K562 (cell line): ENCODE results near the gene IL17REL. TPM values are rescaled to one million over a fixed set of nuclear protein-coding genes. Genes with fewer than 3 reads are reported as not detected.

ENCODE experiments used
- CTBP1 ChIP-seq: fragments of 450-650 bp; IDR thresholded peaks from 2 replicates; pipeline ENCODE4 v1.6.1; 2016; ENCODE audit warnings: borderline replicate concordance
- HMGN3 ChIP-seq: IDR thresholded peaks from 2 replicates; pipeline ENCODE4 v1.6.1; 2011; ENCODE audit warnings: borderline replicate concordance, low read depth, mild to moderate bottlenecking, mixed read lengths, low read length; ENCODE audit not compliant: insufficient read length; ENCODE audit errors: extremely low read depth
- HMGXB4 ChIP-seq: sonication (generic); formaldehyde crosslinking; IDR thresholded peaks from 2 replicates; pipeline ENCODE4 v1.8.1; 2023; ENCODE audit warnings: mild to moderate bottlenecking, missing genetic modification reagents
- L3MBTL2 ChIP-seq: fragments of 450-650 bp; IDR thresholded peaks from 2 replicates; pipeline ENCODE4 v1.6.1; 2016; ENCODE audit warnings: mild to moderate bottlenecking, moderate library complexity
- LEF1 ChIP-seq: fragments of 450-650 bp; IDR thresholded peaks from 2 replicates; pipeline ENCODE4 v1.6.1; 2016; ENCODE audit warnings: mild to moderate bottlenecking
- MAFF ChIP-seq: IDR thresholded peaks from 2 replicates; pipeline ENCODE4 v1.6.1; 2012; ENCODE audit warnings: low read length, improper control_type of control experiment
- MCM3 ChIP-seq: fragments of 450-650 bp; IDR thresholded peaks from 2 replicates; pipeline ENCODE4 v1.6.1; 2016
- PRPF4 ChIP-seq: fragments of 200-400 bp; formaldehyde crosslinking; IDR thresholded peaks from one replicate; pipeline ENCODE4 v1.6.1; 2017; ENCODE audit warnings: low read length, low read depth, mild to moderate bottlenecking; ENCODE audit not compliant: insufficient read depth, poor library complexity, severe bottlenecking
- RFX5 ChIP-seq: IDR thresholded peaks from 2 replicates; pipeline ENCODE4 v1.6.1; 2011; ENCODE audit warnings: low read depth, mild to moderate bottlenecking, improper control_type of control experiment, low read length
- SRSF1 ChIP-seq: fragments of 200-400 bp; formaldehyde crosslinking; IDR thresholded peaks from 2 replicates; pipeline ENCODE4 v1.6.1; 2017; ENCODE audit warnings: mild to moderate bottlenecking, low read depth, low read length, moderate library complexity
- TAF9B ChIP-seq: fragments of 450-650 bp; IDR thresholded peaks from 2 replicates; pipeline ENCODE4 v1.6.1; 2018; ENCODE audit warnings: mild to moderate bottlenecking; ENCODE audit not compliant: partially characterized antibody
- ZC3H8 ChIP-seq: fragments of 450-650 bp; IDR thresholded peaks from 2 replicates; pipeline ENCODE4 v1.6.1; 2017
- ZNF395 ChIP-seq: fragments of 200-800 bp; sonication (Bioruptor generic); IDR thresholded peaks from 2 replicates; pipeline ENCODE4 v1.6.1; 2017; ENCODE audit warnings: missing genetic modification characterization, missing compliant biosample characterization
- ZNF408 ChIP-seq: fragments of 250-450 bp; sonication (Bioruptor Pico); IDR thresholded peaks from 2 replicates; pipeline ENCODE4 v1.4.0; 2020; ENCODE audit warnings: low read depth, mild to moderate bottlenecking, moderate library complexity
- polyA plus RNA-seq, 8 experiments: library from polyadenylated mRNA; depleted of rRNA in 4 of 8; stranded (reverse) in 5 of 8; unstranded in 3 of 8; fragments of >200 nt; fragmentation: Nextera tagmentation in 2 of 8; fragmentation: Illumina TruSeq in 1 of 8; extraction: Ambion mirVana in 2 of 8; extraction: Trizol in 1 of 8; gene quantifications; 2 replicates each; pipeline versions ENCODE4 v1.2.1 to v1.2.3, GENCODE V29; 2011 to 2014; ENCODE audit warnings: inconsistent platforms in 1 of 8, missing spikeins in 1 of 8
- total RNA-seq, 7 experiments: library from RNA; depleted of rRNA in 6 of 7; stranded (reverse); fragments of >200 nt in 6 of 7; fragmentation: Illumina TruSeq in 2 of 7; extraction: Trizol in 2 of 7; gene quantifications; 2 replicates each; pipeline versions ENCODE4 v1.2.1 to v1.2.3, GENCODE V29; 2011 to 2021; ENCODE audit warnings: low replicate concordance in 1 of 7
- TF ChIP-seq, protein P1 (sequence below), 2 experiments: IDR thresholded peaks; 2 replicates each; pipeline ENCODE4 v1.6.1; 2011; ENCODE audit warnings: borderline replicate concordance in 1 of 2, control low read depth in 1 of 2, low read depth in 1 of 2, low read length in 1 of 2, mild to moderate bottlenecking in 1 of 2, mixed read lengths in 1 of 2, moderate library complexity in 1 of 2; ENCODE audit not compliant: insufficient read depth in 1 of 2, insufficient read length in 1 of 2, poor library complexity in 1 of 2, severe bottlenecking in 1 of 2; ENCODE audit errors: extremely low read depth in 1 of 2
- TF ChIP-seq, protein P2 (sequence below): sonication (generic); formaldehyde crosslinking; IDR thresholded peaks from 2 replicates; pipeline ENCODE4 v1.8.0; 2022; ENCODE audit warnings: missing genetic modification reagents, mild to moderate bottlenecking, moderate library complexity, borderline replicate concordance
- TF ChIP-seq, protein P3 (sequence below): fragments of 250-450 bp; sonication (Bioruptor Pico); IDR thresholded peaks from 2 replicates; pipeline ENCODE4 v1.5.0; 2020; ENCODE audit warnings: mild to moderate bottlenecking
- TF ChIP-seq, protein P4 (sequence below): fragments of 450-650 bp; IDR thresholded peaks from 2 replicates; pipeline ENCODE4 v1.6.1; 2016; ENCODE audit warnings: missing biosample characterization, missing genetic modification characterization

IL17REL gene
- total and polyA plus RNA-seq, 9 of the 15 experiments (the other 6 are each of a cell fraction or from before 2014, with no cell fraction given): 0.05 to 0.42 (median 0.11) TPM; not detected in 4

- no peak for TF ChIP-seq TAF9B
- TF ChIP-seq CTBP1: peak; percentile 94
- TF ChIP-seq, protein P1, sequence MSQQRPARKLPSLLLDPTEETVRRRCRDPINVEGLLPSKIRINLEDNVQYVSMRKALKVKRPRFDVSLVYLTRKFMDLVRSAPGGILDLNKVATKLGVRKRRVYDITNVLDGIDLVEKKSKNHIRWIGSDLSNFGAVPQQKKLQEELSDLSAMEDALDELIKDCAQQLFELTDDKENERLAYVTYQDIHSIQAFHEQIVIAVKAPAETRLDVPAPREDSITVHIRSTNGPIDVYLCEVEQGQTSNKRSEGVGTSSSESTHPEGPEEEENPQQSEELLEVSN (IDR thresholded peaks at IDR 0.05; ENCODE audit: borderline replicate concordance in 1 of 2, extremely low read depth in 1 of 2, insufficient read depth in 1 of 2, insufficient read length in 1 of 2, low read depth in 1 of 2, low read length in 1 of 2, poor library complexity in 1 of 2, severe bottlenecking in 1 of 2): peak; percentile 87 to 93
- peak; percentile 96 for TF ChIP-seq L3MBTL2
- TF ChIP-seq, protein P2, sequence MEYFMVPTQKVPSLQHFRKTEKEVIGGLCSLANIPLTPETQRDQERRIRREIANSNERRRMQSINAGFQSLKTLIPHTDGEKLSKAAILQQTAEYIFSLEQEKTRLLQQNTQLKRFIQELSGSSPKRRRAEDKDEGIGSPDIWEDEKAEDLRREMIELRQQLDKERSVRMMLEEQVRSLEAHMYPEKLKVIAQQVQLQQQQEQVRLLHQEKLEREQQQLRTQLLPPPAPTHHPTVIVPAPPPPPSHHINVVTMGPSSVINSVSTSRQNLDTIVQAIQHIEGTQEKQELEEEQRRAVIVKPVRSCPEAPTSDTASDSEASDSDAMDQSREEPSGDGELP (CRISPR knock-in tag): peak; percentile 58; the same call in 1 of the 2 replicates
- TF ChIP-seq PRPF4: no peak
- no peak for TF ChIP-seq MAFF
- no peak for TF ChIP-seq ZNF408 (CRISPR knock-in tag)
- TF ChIP-seq HMGXB4 (CRISPR knock-in tag): no peak
- TF ChIP-seq ZNF395 (CRISPR knock-in tag): no peak
- TF ChIP-seq, protein P3, sequence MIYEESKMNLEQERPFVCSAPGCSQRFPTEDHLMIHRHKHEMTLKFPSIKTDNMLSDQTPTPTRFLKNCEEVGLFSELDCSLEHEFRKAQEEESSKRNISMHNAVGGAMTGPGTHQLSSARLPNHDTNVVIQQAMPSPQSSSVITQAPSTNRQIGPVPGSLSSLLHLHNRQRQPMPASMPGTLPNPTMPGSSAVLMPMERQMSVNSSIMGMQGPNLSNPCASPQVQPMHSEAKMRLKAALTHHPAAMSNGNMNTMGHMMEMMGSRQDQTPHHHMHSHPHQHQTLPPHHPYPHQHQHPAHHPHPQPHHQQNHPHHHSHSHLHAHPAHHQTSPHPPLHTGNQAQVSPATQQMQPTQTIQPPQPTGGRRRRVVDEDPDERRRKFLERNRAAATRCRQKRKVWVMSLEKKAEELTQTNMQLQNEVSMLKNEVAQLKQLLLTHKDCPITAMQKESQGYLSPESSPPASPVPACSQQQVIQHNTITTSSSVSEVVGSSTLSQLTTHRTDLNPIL: no peak
- TF ChIP-seq MCM3: no peak
- TF ChIP-seq SRSF1: no peak
- no peak for TF ChIP-seq RFX5
- no peak for TF ChIP-seq LEF1
- TF ChIP-seq, protein P4, sequence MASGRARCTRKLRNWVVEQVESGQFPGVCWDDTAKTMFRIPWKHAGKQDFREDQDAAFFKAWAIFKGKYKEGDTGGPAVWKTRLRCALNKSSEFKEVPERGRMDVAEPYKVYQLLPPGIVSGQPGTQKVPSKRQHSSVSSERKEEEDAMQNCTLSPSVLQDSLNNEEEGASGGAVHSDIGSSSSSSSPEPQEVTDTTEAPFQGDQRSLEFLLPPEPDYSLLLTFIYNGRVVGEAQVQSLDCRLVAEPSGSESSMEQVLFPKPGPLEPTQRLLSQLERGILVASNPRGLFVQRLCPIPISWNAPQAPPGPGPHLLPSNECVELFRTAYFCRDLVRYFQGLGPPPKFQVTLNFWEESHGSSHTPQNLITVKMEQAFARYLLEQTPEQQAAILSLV: no peak
- TF ChIP-seq HMGN3: peak; percentile 16
- TF ChIP-seq ZC3H8: no peak
Observed at GRCh38 chr22:49960159-49961004, 52.2 kb downstream of the IL17REL start, which contains the start of gene PIM3 (continued).
